Esophagus muscularis mucosa (tissue), 4 donors: ENCODE data around the gene RUNX2. TPM values are rescaled to one million over a fixed set of nuclear protein-coding genes. Genes with fewer than 3 reads are reported as not detected.

Source experiments
- DNase-seq: peaks from one replicate; pipeline ENCODE4 v3.0.0-alpha.2; 2017; ENCODE audit errors: extremely low spot score
- H3K27ac ChIP-seq, 4 donors: fragments of 200-600 bp; sonication (generic); replicated peaks in 1 of 4; 1 replicate in 3 of 4; 2 replicates in 1 of 4; pipeline ENCODE4 v1.5.1; 2016 to 2019; ENCODE audit warnings: mild to moderate bottlenecking in 1 of 4
- H3K27me3 ChIP-seq, 4 donors: fragments of 200-600 bp; sonication (generic); one replicate each; pipeline versions ENCODE4 v1.5.1 to v1.6.0; 2016 to 2019
- H3K36me3 ChIP-seq, 4 donors: fragments of 200-600 bp; sonication (generic); one replicate each; pipeline ENCODE4 v1.5.1; 2016 to 2019
- H3K4me1 ChIP-seq, 4 donors: fragments of 200-600 bp; sonication (generic); one replicate each; pipeline ENCODE4 v1.5.1; 2016 to 2019
- H3K4me3 ChIP-seq, 4 donors: fragments of 200-600 bp; sonication (generic); 1 replicate in 2 of 4; 2 replicates in 2 of 4; pipeline ENCODE4 v1.5.1; 2016 to 2019; ENCODE audit warnings: mild to moderate bottlenecking in 4 of 4, moderate library complexity in 1 of 4
- H3K9me3 ChIP-seq, 4 donors: fragments of 200-600 bp; sonication (generic); 1 replicate in 3 of 4; 2 replicates in 1 of 4; pipeline ENCODE4 v1.5.1; 2016 to 2019
- EP300 ChIP-seq: sonication (generic); formaldehyde crosslinking; IDR thresholded peaks from one replicate; pipeline ENCODE4 v1.6.1; 2017; ENCODE audit warnings: antibody characterized with exemption
- POLR2A ChIP-seq: fragments of 450-650 bp; IDR thresholded peaks from one replicate; pipeline ENCODE4 v1.6.1; 2017; ENCODE audit warnings: antibody characterized with exemption, moderate library complexity, mild to moderate bottlenecking, low read depth
- POLR2AphosphoS5 ChIP-seq, 2 donors: sonication (generic); formaldehyde crosslinking; IDR thresholded peaks; one replicate each; pipeline ENCODE4 v1.6.1; 2017; ENCODE audit warnings: antibody characterized with exemption in 2 of 2
- WGBS: methylation state at CpG from one replicate; pipeline ENCODE4 v1.1.5; 2018; 5-methylcytosine and 5-hydroxymethylcytosine counted together
- intact Hi-C: fragments of 100-400 bp; cut with DNase I; formaldehyde crosslinking; loops from one replicate; pipeline ENCODE4 v1.15.1; 2023
- total RNA-seq, 4 donors: library from RNA; depleted of rRNA; stranded (reverse); fragments of >200 nt; gene quantifications; one replicate each; pipeline versions ENCODE4 v1.1.0 to v1.2.1, GENCODE V29; 2016
- TF ChIP-seq, protein P1 (sequence below), 3 experiments: fragments of 200-600 bp in 2 of 3; fragments of 450-650 bp in 1 of 3; sonication (generic) in 2 of 3; IDR thresholded peaks; one replicate each; pipeline ENCODE4 v1.5.1; 2017 to 2019; ENCODE audit warnings: antibody characterized with exemption in 3 of 3, mild to moderate bottlenecking in 2 of 3, moderate library complexity in 1 of 3

The RUNX2 gene
- total RNA-seq, 4 donors from 2014 or later: 1.0 to 1.6 (median 1.4) TPM

DNA sequence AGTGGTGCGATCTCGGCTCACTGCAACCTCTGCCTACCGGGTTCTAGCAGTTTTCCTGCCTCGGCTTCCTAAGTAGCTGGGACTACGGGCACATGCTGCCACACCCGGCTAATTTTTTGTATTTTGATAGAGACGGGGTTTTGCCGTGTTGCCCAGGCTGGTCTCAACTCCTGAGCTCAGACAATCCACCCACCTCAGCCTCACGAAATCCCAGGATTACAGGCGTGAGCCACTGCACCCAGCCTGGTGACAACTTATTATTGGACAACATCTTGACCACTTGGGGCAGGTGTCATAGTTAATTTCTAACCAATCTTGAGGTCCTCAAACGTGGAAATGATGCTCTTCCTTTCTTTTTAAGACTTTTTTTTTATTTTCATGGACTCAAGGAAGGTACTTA, 383.9 kb downstream of the RUNX2 start:
- intact Hi-C loops: loop anchor here (10.0 kb wide), 1 partner anchor 1237 kb away; no protein-coding TSS in a partner anchor
- peaks cover 0 to 21% (median 0%) of the 10 kb centered on the region in 4 donors for H3K27me3 ChIP-seq
- no peak for TF ChIP-seq EP300
- TF ChIP-seq, protein P1, sequence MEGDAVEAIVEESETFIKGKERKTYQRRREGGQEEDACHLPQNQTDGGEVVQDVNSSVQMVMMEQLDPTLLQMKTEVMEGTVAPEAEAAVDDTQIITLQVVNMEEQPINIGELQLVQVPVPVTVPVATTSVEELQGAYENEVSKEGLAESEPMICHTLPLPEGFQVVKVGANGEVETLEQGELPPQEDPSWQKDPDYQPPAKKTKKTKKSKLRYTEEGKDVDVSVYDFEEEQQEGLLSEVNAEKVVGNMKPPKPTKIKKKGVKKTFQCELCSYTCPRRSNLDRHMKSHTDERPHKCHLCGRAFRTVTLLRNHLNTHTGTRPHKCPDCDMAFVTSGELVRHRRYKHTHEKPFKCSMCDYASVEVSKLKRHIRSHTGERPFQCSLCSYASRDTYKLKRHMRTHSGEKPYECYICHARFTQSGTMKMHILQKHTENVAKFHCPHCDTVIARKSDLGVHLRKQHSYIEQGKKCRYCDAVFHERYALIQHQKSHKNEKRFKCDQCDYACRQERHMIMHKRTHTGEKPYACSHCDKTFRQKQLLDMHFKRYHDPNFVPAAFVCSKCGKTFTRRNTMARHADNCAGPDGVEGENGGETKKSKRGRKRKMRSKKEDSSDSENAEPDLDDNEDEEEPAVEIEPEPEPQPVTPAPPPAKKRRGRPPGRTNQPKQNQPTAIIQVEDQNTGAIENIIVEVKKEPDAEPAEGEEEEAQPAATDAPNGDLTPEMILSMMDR (IDR thresholded peaks at IDR 0.05): no peak
- no peak for TF ChIP-seq POLR2A
- TF ChIP-seq POLR2AphosphoS5 (IDR thresholded peaks at IDR 0.05): no peak
- H3K9me3 ChIP-seq: no peaks in the 10 kb centered on the region
- H3K4me1 ChIP-seq: peaks cover 0 to 9% (median 5%) of the 10 kb centered on the region in 4 donors
- no peak overlapping the region for H3K4me3 ChIP-seq
- DNase-seq: no peak
- no peaks in the 10 kb centered on the region for H3K36me3 ChIP-seq
- 90% methylated on average over 11 of the region's 11 CpGs for WGBS
- H3K27ac ChIP-seq: no peak overlapping the region

DNA sequence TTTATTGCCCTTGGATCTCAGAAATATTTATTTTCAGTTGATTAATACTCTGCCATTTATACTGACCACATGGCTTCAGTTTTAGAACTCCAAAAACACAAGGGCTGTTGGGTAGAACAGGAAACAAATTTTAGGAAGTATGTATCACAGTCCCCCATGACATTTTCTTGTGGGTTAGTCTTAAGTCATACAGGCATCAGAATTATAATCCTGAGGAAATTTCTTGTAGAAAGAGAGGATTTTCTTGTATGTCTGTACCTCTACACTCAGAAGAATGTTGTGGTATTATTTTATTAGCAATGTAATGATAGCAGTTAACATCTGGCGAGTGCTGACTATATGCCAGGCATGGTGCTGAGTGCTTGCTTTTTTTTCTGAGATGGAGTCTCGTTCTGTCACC, 384.7 kb downstream of the RUNX2 start:
- peaks cover 0 to 21% (median 0%) of the 10 kb centered on the region in 4 donors for H3K27me3 ChIP-seq
- WGBS: 89% methylated on average over 2 of the region's 2 CpGs
- H3K27ac ChIP-seq: no peak overlapping the region
- intact Hi-C loops: loop anchor here (10.0 kb wide), 1 partner anchor 1238 kb away; no protein-coding TSS in a partner anchor
- no peak overlapping the region for H3K4me3 ChIP-seq
- no peak for TF ChIP-seq POLR2AphosphoS5 (IDR thresholded peaks at IDR 0.05)
- TF ChIP-seq, protein P1 (IDR thresholded peaks at IDR 0.05): no peak
- TF ChIP-seq EP300: no peak
- no peak for TF ChIP-seq POLR2A
- H3K9me3 ChIP-seq: no peaks in the 10 kb centered on the region
- no peak for DNase-seq
- no peaks in the 10 kb centered on the region for H3K36me3 ChIP-seq
- H3K4me1 ChIP-seq: peaks cover 0 to 9% (median 5%) of the 10 kb centered on the region in 4 donors

Other genes starting within 250 kb of the RUNX2 start
- gene SUPT3H, start 49.6 kb downstream of the RUNX2 start, total RNA-seq: 10 to 100 TPM in 2 of 4 donors, 1 to 10 TPM in 2; 5.1 to 13.3 (median 9.9) TPM